Activated B cell treated with CpG ODN at 0.5 μM for 24 hours (primary cell): Measurements from ENCODE around the gene GABRB2. TPM values are rescaled to one million over a fixed set of nuclear protein-coding genes. Genes with fewer than 3 reads are reported as not detected.

Experiments
- ATAC-seq: fragments of 200-7000 bp; cut with Tn5 transposase; one replicate; pipeline ENCODE4 v1.10.0; 2021; ENCODE audit warnings: low read depth, mild to moderate bottlenecking, moderate library complexity
- CTCF ChIA-PET: fragments of 350-600 bp; sonication (Branson Sonifier 250); formaldehyde crosslinking; loops from one replicate; lab custom pipeline; 2021; ENCODE audit warnings: antibody characterized with exemption; lab: Charles Lee
- POLR2A ChIA-PET: fragments of 350-600 bp; sonication (Branson Sonifier 250); formaldehyde crosslinking; loops from one replicate; lab custom pipeline; 2021; ENCODE audit warnings: antibody characterized with exemption; lab: Charles Lee
- DNase-seq: peaks from one replicate; pipeline ENCODE4 v3.0.0; 2022
- H3K27ac Mint-ChIP-seq: one replicate; pipeline ENCODE4 v1.8.0; 2020; ENCODE audit warnings: mixed read lengths
- H3K27me3 Mint-ChIP-seq: one replicate; pipeline ENCODE4 v1.8.0; 2021; ENCODE audit warnings: mixed read lengths
- H3K36me3 Mint-ChIP-seq: one replicate; pipeline ENCODE4 v1.8.0; 2021; ENCODE audit warnings: low read depth, mixed read lengths
- H3K4me1 Mint-ChIP-seq: one replicate; pipeline ENCODE4 v1.8.0; 2021; ENCODE audit warnings: mixed read lengths
- H3K4me3 Mint-ChIP-seq: one replicate; pipeline ENCODE4 v1.8.0; 2020; ENCODE audit warnings: mild to moderate bottlenecking, mixed read lengths
- H3K9me3 Mint-ChIP-seq: one replicate; pipeline ENCODE4 v1.8.0; 2020; ENCODE audit warnings: mixed read lengths
- intact Hi-C: fragments of 100-400 bp; cut with micrococcal nuclease; formaldehyde crosslinking; loops from one replicate; pipeline ENCODE4 v1.15.1; 2024
- total RNA-seq: library from RNA; stranded (reverse); gene quantifications from 2 replicates; pipeline ENCODE4 v1.2.3, GENCODE V29; 2022
- TF ChIP-seq, protein P1 (sequence below): fragments of 200-600 bp; IDR thresholded peaks from one replicate; pipeline ENCODE4 v1.8.0; 2022; ENCODE audit warnings: antibody characterized with exemption, mild to moderate bottlenecking

GABRB2 gene
- total RNA-seq, 1 donor from 2014 or later, result not detected

DNA sequence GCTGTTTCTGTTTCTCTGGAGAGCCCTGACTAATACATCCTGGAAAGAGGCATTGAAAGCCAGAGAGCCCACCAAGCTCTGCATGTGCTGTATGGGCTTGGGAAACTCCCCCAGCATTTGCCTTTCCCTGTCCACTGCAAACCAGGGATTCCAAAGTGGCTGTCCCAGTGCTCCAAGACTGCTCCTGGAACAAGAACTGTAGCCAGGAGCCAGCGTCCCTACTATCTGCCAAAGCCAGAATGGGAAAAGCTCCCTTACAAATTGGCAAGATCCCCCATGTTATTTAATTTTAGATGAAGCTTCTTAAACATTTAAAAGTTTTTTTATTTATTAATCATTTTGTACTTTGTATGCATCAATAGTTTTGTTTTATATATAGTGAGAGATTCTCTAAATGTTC is 263.2 kb downstream of the GABRB2 start:
- POLR2A ChIA-PET, result no interaction called here

DNA sequence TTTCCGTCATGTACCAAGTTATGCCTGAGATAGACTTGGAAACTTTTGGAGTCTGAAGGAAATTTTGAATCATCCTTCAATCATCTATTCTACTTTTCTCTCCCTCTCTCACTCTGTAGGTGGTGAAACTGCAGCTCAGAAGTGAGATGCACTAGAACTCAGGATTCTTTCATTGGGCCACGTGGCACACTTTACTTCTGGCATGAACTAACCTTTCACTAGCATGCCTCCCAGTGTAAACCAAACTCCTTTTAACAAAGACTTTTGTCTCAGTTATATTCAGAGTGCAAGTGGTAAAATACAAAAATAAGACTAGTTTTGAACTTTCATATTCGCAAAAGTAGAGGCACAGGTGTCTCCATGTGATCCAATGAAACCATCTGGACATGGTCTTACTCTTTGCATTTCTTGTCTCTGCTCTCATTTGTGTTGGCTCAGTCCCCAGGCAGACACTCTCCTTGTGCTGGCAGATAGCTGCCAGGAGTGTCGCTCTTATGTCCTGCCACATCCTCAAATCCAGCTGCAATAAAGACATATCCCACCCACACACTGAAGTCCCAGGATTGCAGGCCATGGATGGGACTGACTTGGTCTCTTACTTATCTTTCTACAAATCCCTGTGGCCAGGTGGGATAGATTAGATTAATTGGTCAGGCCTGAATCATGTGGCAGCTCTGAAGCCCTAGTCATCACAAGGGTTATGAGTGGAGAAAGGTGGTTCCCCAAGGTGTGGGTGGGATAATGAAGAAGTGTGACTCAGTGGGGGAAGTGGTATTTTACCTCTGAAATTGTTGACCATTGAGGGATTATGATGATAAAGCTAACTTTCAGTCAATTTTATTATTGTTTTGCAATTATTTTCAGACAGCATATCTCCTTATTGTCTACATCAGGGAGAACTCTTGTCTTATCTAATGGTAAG is 267.5 kb downstream of the GABRB2 start:
- H3K27ac Mint-ChIP-seq, result no peak overlapping the region
- H3K36me3 Mint-ChIP-seq, result no peaks in the 10 kb centered on the region
- peaks cover 2% of the 10 kb centered on the region for H3K9me3 Mint-ChIP-seq
- ChIA-PET CTCF (no interaction called here), POLR2A (no interaction called here)
- ATAC-seq, result no peak
- no peak for DNase-seq
- TF ChIP-seq, protein P1, sequence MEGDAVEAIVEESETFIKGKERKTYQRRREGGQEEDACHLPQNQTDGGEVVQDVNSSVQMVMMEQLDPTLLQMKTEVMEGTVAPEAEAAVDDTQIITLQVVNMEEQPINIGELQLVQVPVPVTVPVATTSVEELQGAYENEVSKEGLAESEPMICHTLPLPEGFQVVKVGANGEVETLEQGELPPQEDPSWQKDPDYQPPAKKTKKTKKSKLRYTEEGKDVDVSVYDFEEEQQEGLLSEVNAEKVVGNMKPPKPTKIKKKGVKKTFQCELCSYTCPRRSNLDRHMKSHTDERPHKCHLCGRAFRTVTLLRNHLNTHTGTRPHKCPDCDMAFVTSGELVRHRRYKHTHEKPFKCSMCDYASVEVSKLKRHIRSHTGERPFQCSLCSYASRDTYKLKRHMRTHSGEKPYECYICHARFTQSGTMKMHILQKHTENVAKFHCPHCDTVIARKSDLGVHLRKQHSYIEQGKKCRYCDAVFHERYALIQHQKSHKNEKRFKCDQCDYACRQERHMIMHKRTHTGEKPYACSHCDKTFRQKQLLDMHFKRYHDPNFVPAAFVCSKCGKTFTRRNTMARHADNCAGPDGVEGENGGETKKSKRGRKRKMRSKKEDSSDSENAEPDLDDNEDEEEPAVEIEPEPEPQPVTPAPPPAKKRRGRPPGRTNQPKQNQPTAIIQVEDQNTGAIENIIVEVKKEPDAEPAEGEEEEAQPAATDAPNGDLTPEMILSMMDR, result no peak
- H3K4me3 Mint-ChIP-seq, result no peak overlapping the region
- intact Hi-C loops, result no loop called here
- no peaks in the 10 kb centered on the region for H3K27me3 Mint-ChIP-seq
- H3K4me1 Mint-ChIP-seq, result no peaks in the 10 kb centered on the region

More for the DNA sequence above, 263.2 kb downstream of the GABRB2 start:
- H3K9me3 Mint-ChIP-seq, result peaks cover 2% of the 10 kb centered on the region
- no peaks in the 10 kb centered on the region for H3K4me1 Mint-ChIP-seq
- no peaks in the 10 kb centered on the region for H3K27me3 Mint-ChIP-seq
- intact Hi-C loops, result no loop called here
- no peak overlapping the region for H3K27ac Mint-ChIP-seq
- DNase-seq (no peak), ATAC-seq (no peak)
- CTCF ChIA-PET, result no interaction called here
- no peaks in the 10 kb centered on the region for H3K36me3 Mint-ChIP-seq
- H3K4me3 Mint-ChIP-seq, result no peak overlapping the region
- TF ChIP-seq, protein P1, result no peak

DNA sequence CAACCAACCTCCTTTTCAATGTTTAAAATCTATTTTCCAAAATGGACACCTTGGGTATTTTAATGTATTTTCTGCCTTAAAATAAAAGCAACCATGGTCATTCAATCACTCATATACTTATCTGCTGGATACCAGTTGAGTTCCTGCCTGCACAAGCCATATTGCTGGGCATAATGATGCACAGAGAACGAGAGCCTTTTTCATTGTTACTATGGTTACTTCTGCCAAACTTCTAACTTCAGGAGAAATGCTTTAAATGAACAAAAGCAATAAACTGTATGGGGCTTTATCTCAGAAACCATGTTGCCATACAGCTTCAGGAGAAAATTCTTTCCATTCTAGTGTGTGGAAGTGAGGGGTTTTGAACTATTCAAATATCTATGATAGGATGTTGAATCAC is 269.5 kb downstream of the GABRB2 start:
- Mint-ChIP-seq H3K27me3 (no peaks in the 10 kb centered on the region), H3K4me1 (no peaks in the 10 kb centered on the region), H3K4me3 (no peak overlapping the region), H3K36me3 (no peaks in the 10 kb centered on the region), H3K9me3 (peaks cover 2% of the 10 kb centered on the region), H3K27ac (no peak overlapping the region)
- CTCF ChIA-PET, result no interaction called here
- TF ChIP-seq, protein P1, result no peak
- DNase-seq (no peak), ATAC-seq (no peak)
- POLR2A ChIA-PET, result no interaction called here
- intact Hi-C loops, result no loop called here

DNA sequence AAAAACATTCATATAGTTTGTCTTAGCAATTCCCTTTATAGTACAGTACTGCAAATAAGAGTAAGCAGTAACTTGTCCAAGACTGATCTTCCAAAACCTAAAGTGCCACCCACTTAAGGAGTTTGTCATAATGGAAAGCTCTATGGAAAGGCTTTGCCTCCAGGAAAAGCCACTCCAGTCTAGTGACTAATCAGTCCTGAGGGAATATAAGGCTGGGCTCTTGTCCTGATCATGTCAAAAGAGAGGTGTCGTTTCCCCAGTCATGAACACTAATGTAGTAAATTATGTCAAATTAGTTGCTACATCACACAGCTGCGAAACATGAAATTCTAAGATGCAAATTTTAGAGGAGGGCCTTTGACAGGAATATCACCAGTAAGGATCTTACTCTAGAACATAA is 271.6 kb downstream of the GABRB2 start:
- DNase-seq (no peak), ATAC-seq (no peak)
- Mint-ChIP-seq H3K4me3 (no peak overlapping the region), H3K9me3 (no peaks in the 10 kb centered on the region), H3K27me3 (no peaks in the 10 kb centered on the region), H3K27ac (no peak overlapping the region), H3K36me3 (no peaks in the 10 kb centered on the region), H3K4me1 (no peaks in the 10 kb centered on the region)
- TF ChIP-seq, protein P1, result no peak
- POLR2A ChIA-PET, result no interaction called here
- intact Hi-C loops, result no loop called here
- CTCF ChIA-PET, result no interaction called here

DNA sequence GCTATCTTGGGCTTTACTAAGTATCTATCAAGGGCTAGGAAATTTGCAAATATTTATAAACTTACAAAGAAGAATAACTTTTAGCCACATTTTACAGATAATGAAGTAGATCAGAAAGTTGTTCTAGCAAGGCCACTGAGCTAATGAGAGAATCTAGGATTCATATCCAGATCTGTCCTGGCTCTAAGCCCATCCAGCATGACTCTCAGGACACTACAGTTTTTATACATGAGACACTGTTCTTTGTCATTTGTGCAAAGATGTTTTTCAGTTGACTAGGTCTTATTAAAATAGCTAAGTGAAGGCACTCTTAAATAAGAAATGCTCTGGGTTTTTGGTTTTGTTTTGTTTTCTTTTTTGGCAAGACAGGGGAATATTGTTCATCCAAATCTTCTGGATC is 273.1 kb downstream of the GABRB2 start:
- intact Hi-C loops, result no loop called here
- H3K9me3 Mint-ChIP-seq, result peaks cover 5% of the 10 kb centered on the region
- TF ChIP-seq, protein P1, result no peak
- no peaks in the 10 kb centered on the region for H3K4me1 Mint-ChIP-seq
- DNase-seq (no peak), ATAC-seq (no peak)
- CTCF ChIA-PET, result no interaction called here
- H3K27ac Mint-ChIP-seq, result no peak overlapping the region
- no peaks in the 10 kb centered on the region for H3K36me3 Mint-ChIP-seq
- no peaks in the 10 kb centered on the region for H3K27me3 Mint-ChIP-seq
- no peak overlapping the region for H3K4me3 Mint-ChIP-seq
- POLR2A ChIA-PET, result no interaction called here
